ENCODE measurements around the gene RAP1GDS1. TPM values are rescaled to one million over a fixed set of nuclear protein-coding genes. Genes with fewer than 3 reads are reported as not detected.
A peak's percentile ranks its signal among the peaks of the same experiment; 100 is the strongest.
"Not testable (repeated sequence)": the region's sequence is repeated elsewhere in the genome, so short reads cannot be mapped to it uniquely, and the experiment has no call there.

RAP1GDS1 gene
- polyA plus RNA-seq, 1 experiment: 74.6 TPM

- POLR2A ChIA-PET: no interaction called here
Measured at GRCh38 chr4:98416844-98417243, 155.7 kb downstream of the RAP1GDS1 start.

DNA sequence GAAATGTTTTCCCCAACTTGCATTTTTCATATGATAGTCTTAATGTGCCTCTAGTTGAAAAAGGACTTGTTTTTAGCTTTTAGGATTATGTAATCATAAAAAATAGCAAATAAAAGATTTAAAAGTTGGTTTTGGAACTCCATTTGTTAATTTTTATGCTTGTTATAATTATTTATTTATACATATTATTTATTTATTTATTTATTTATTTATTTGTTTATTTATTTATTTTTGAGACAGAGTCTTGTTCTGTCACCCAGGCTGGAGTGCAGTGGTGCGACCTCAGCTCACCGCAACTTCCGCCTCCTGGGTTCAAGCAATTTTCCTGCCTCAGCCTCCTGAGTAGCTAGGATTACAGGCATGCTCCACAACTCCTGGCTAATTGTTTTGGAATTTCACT lies 159.0 kb downstream of the RAP1GDS1 start:
- H3K4me3 ChIP-seq (ENCODE audit: low read depth, low read length); H3K9me3 ChIP-seq (ENCODE audit: control insufficient read depth, insufficient read depth, low read length); H3K27ac ChIP-seq (ENCODE audit: low read depth, low read length); CTCF ChIA-PET; POLR2A ChIA-PET; DNase-seq (ENCODE audit: low read depth, low spot score); H3K27me3 ChIP-seq (ENCODE audit: control insufficient read depth, insufficient read depth, low read length): not testable (repeated sequence)

More at GRCh38 chr4:98416844-98417243, 155.7 kb downstream of the RAP1GDS1 start:
- CTCF ChIA-PET: no interaction called here
- no peak for DNase-seq (ENCODE audit: low read depth, low spot score)
- Histone ChIP-seq H3K4me3 (ENCODE audit: low read depth, low read length) (no peak overlapping the region), H3K27ac (ENCODE audit: low read depth, low read length) (no peak overlapping the region), H3K27me3 (ENCODE audit: control insufficient read depth, insufficient read depth, low read length) (no peaks in the 10 kb centered on the region), H3K9me3 (ENCODE audit: control insufficient read depth, insufficient read depth, low read length) (peaks cover 8% of the 10 kb centered on the region; the same call in 1 of the 2 replicates)
- TF ChIP-seq, protein P1, sequence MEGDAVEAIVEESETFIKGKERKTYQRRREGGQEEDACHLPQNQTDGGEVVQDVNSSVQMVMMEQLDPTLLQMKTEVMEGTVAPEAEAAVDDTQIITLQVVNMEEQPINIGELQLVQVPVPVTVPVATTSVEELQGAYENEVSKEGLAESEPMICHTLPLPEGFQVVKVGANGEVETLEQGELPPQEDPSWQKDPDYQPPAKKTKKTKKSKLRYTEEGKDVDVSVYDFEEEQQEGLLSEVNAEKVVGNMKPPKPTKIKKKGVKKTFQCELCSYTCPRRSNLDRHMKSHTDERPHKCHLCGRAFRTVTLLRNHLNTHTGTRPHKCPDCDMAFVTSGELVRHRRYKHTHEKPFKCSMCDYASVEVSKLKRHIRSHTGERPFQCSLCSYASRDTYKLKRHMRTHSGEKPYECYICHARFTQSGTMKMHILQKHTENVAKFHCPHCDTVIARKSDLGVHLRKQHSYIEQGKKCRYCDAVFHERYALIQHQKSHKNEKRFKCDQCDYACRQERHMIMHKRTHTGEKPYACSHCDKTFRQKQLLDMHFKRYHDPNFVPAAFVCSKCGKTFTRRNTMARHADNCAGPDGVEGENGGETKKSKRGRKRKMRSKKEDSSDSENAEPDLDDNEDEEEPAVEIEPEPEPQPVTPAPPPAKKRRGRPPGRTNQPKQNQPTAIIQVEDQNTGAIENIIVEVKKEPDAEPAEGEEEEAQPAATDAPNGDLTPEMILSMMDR (IDR thresholded peaks at IDR 0.05; ENCODE audit: low read depth, low read length): no peak

GRCh38 chr4:98421111-98421510 lies 159.9 kb downstream of the RAP1GDS1 start:
- Histone ChIP-seq H3K4me3 (ENCODE audit: low read depth, low read length) (no peak overlapping the region), H3K27ac (ENCODE audit: low read depth, low read length) (no peak overlapping the region), H3K27me3 (ENCODE audit: control insufficient read depth, insufficient read depth, low read length) (no peaks in the 10 kb centered on the region), H3K9me3 (ENCODE audit: control insufficient read depth, insufficient read depth, low read length) (no peaks in the 10 kb centered on the region)
- ChIA-PET CTCF (no interaction called here), POLR2A (no interaction called here)
- no peak for DNase-seq (ENCODE audit: low read depth, low spot score)
- TF ChIP-seq, protein P1 (IDR thresholded peaks at IDR 0.05; ENCODE audit: low read depth, low read length): no peak

- POLR2A ChIA-PET: interaction anchor here (0.8 kb wide), 1 partner anchor 162 kb away, joined by 4 read pairs; the partner anchor contains the start of gene RAP1GDS1
- DNase-seq (ENCODE audit: low read depth, low spot score): no peak
- H3K27ac ChIP-seq (ENCODE audit: low read depth, low read length): no peak overlapping the region
- TF ChIP-seq, protein P1 (IDR thresholded peaks at IDR 0.05; ENCODE audit: low read depth, low read length): no peak
- H3K4me3 ChIP-seq (ENCODE audit: low read depth, low read length): no peak overlapping the region
- CTCF ChIA-PET: no interaction called here
- H3K27me3 ChIP-seq (ENCODE audit: control insufficient read depth, insufficient read depth, low read length): no peaks in the 10 kb centered on the region
- H3K9me3 ChIP-seq (ENCODE audit: control insufficient read depth, insufficient read depth, low read length): no peaks in the 10 kb centered on the region
Measured at GRCh38 chr4:98423009-98423408, 161.8 kb downstream of the RAP1GDS1 start.

DNA sequence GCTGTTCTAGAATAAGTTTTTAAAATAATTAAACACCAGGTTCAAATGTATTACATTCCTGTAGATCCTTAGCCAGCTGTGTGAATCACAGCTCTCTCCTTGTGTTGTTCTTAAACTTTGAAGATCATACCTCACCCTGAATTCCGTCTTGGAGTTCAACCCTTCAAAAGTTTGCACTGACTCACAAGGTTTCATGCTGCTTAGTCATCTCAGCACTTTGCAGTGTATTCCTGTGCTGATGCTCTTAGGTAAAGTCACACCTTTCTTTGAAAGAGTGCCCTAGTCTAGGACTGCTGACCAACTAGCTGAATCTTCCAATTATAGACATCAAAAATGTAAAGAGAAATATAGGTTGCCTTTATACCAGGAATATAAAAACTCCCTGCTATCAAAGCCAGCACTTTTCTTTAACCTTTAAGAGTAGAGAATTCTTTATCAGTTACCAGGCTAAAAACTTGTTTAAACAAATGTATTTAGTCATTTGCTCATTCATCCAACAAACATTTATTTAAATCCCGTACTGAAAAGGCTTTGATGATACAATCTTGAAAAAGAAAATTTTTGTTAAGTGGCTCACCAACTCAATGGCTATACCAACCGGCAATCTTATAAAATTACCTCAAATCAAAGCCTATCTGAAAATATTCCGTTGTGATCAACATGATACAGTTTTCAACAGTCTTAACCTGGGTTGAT lies 169.7 kb downstream of the RAP1GDS1 start:
- DNase-seq (ENCODE audit: low read depth, low spot score): peak; percentile 86
- Histone ChIP-seq H3K4me3 (ENCODE audit: low read depth, low read length) (no peak overlapping the region), H3K27me3 (ENCODE audit: control insufficient read depth, insufficient read depth, low read length) (no peaks in the 10 kb centered on the region), H3K27ac (ENCODE audit: low read depth, low read length) (peak overlapping the region; percentile 57), H3K9me3 (ENCODE audit: control insufficient read depth, insufficient read depth, low read length) (no peaks in the 10 kb centered on the region; the same call in 1 of the 2 replicates)
- ChIA-PET POLR2A (interaction anchor here (0.6 to 1.0 kb wide), 4 partner anchors 169 to 1584 kb away, joined by 3 to 6 read pairs (median 4); partner anchors contain the start of gene RAP1GDS1), CTCF (no interaction called here)
- TF ChIP-seq, protein P1 (IDR thresholded peaks at IDR 0.05; ENCODE audit: low read depth, low read length): no peak

All from AG04450 (cell line).